Neutrophil (primary cell): Measurements from ENCODE around the gene KRT40.

Experiments used
- H3K27ac ChIP-seq: fragments of 200-600 bp; sonication (generic); 2 replicates; pipeline ENCODE4 v1.5.1; 2016; ENCODE audit warnings: mild to moderate bottlenecking, moderate library complexity
- H3K27me3 ChIP-seq: fragments of 200-600 bp; sonication (generic); 2 replicates; pipeline ENCODE4 v1.6.0; 2016; ENCODE audit warnings: mild to moderate bottlenecking
- H3K36me3 ChIP-seq: fragments of 200-600 bp; sonication (generic); 2 replicates; pipeline ENCODE4 v1.5.1; 2017
- H3K4me1 ChIP-seq, 2 experiments: fragments of 200-600 bp in 1 of 2; sonication (generic) in 1 of 2; 1 replicate in 1 of 2; 2 replicates in 1 of 2; pipeline versions ENCODE4 v1.5.1 to v1.6.1; 2013 to 2016; ENCODE audit warnings: low read depth in 1 of 2, low read length in 1 of 2, mild to moderate bottlenecking in 1 of 2, moderate library complexity in 1 of 2; ENCODE audit not compliant: control insufficient read depth in 1 of 2, insufficient read depth in 1 of 2
- H3K4me3 ChIP-seq, 2 experiments: fragments of 200-600 bp in 1 of 2; sonication (generic) in 1 of 2; 1 replicate in 1 of 2; 2 replicates in 1 of 2; pipeline ENCODE4 v1.5.1; 2013 to 2016; ENCODE audit warnings: low read depth in 1 of 2, low read length in 1 of 2, mild to moderate bottlenecking in 1 of 2, moderate library complexity in 1 of 2
- H3K9me3 ChIP-seq: fragments of 200-600 bp; sonication (generic); 2 replicates; pipeline ENCODE4 v1.5.1; 2016
- CTCF ChIP-seq: fragments of 200-600 bp; sonication (generic); IDR thresholded peaks from 2 replicates; pipeline ENCODE4 v1.5.1; 2016; ENCODE audit warnings: antibody characterized with exemption

The KRT40 gene

GRCh38 chr17:40984226-40984625 lies at the start of gene KRT40:
KRT40 (minus strand) TSS chr17:40984326; CDS start chr17:40984273, 53 bp downstream.
- no peak within 1 kb of the TSS for H3K4me3 ChIP-seq
- H3K27ac ChIP-seq = no peak within 1 kb of the TSS
- TF ChIP-seq CTCF = no peak
- peaks cover 53% of the 10 kb centered on the region for H3K27me3 ChIP-seq
- peaks cover 5 to 14% of the 10 kb centered on the region in 2 experiments for H3K4me1 ChIP-seq
- H3K9me3 ChIP-seq = no peaks in the 10 kb centered on the region
- H3K36me3 ChIP-seq = no peaks in the 10 kb centered on the region

GRCh38 chr17:41029633-41030245 lies 45.6 kb upstream of the KRT40 start, which contains the start of gene KRTAP1-4:
KRTAP1-4 (minus strand) TSS chr17:41030195; CDS start chr17:41030078, 117 bp downstream.
- no peak for TF ChIP-seq CTCF

GRCh38 chr17:41026715-41027471 lies 42.8 kb upstream of the KRT40 start, which contains the start of gene KRTAP1-5:
KRTAP1-5 (minus strand) TSS chr17:41027208; CDS start chr17:41027155, 53 bp downstream.
- Histone ChIP-seq H3K27me3 (peaks cover 34% of the 10 kb centered on the region), H3K9me3 (no peaks in the 10 kb centered on the region), H3K27ac (no peak within 1 kb of the TSS), H3K36me3 (no peaks in the 10 kb centered on the region), H3K4me3 (no peak within 1 kb of the TSS), H3K4me1 (no peaks in the 10 kb centered on the region)
- no peak for TF ChIP-seq CTCF

More at GRCh38 chr17:41029633-41030245, 45.6 kb upstream of the KRT40 start, which contains the start of gene KRTAP1-4:
- Histone ChIP-seq H3K27ac (no peak within 1 kb of the TSS), H3K27me3 (peaks cover 34% of the 10 kb centered on the region), H3K36me3 (no peaks in the 10 kb centered on the region), H3K4me3 (no peak within 1 kb of the TSS), H3K9me3 (no peaks in the 10 kb centered on the region), H3K4me1 (no peaks in the 10 kb centered on the region)

- Histone ChIP-seq H3K27ac (no peak overlapping the region), H3K9me3 (no peaks in the 10 kb centered on the region), H3K4me1 (no peaks in the 10 kb centered on the region), H3K27me3 (peaks cover 21% of the 10 kb centered on the region), H3K36me3 (no peaks in the 10 kb centered on the region), H3K4me3 (no peak overlapping the region)
- TF ChIP-seq CTCF = no peak
These were observed 40.6 kb upstream of the KRT40 start for GRCh38 chr17:41024697-41025096.

- TF ChIP-seq CTCF = no peak
- Histone ChIP-seq H3K4me1 (peaks cover 13 to 15% of the 10 kb centered on the region in 2 experiments), H3K4me3 (no peak overlapping the region)
These were observed 36.2 kb upstream of the KRT40 start for GRCh38 chr17:41020336-41020735.

More at GRCh38 chr17:41020336-41020735, 36.2 kb upstream of the KRT40 start:
- Histone ChIP-seq H3K27ac (no peak overlapping the region), H3K27me3 (peaks cover 4% of the 10 kb centered on the region), H3K9me3 (no peaks in the 10 kb centered on the region), H3K36me3 (no peaks in the 10 kb centered on the region)
